ENCODE data around the gene NSD2. TPM values are rescaled to one million over a fixed set of nuclear protein-coding genes. Genes with fewer than 3 reads are reported as not detected.

The NSD2 gene
- polyA plus RNA-seq, 4 donors, result 8.4 to 46.4 (median 22.5) TPM

DNA sequence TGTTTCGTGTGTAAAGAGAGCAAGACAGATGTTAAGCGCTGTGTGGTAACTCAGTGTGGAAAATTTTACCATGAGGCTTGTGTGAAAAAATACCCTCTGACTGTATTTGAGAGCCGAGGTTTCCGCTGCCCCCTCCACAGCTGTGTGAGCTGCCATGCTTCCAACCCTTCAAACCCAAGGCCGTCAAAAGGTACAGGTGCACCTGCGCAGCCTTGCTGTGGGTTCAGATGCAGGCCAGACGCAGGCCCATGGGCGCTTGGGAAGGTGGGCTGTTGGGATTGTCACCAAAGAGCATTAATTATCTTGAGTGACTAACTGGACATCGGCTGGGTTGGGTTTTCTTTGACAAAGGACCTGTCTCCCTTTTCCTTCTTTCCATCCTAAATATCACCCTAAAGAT lies 82.1 kb downstream of the NSD2 start:
- Histone ChIP-seq H3K4me3 (ENCODE audit: low read depth in 1 of 3, low read length in 3 of 3) (no peak overlapping the region), H3K4me1 (ENCODE audit: control insufficient read depth in 3 of 3, insufficient read depth in 2 of 3, low read depth in 1 of 3, low read length in 2 of 3) (no peaks in the 10 kb centered on the region), H3K27me3 (ENCODE audit: control insufficient read depth in 3 of 3, insufficient read depth in 3 of 3, low read length in 3 of 3) (no peaks in the 10 kb centered on the region), H3K36me3 (ENCODE audit: control insufficient read depth in 3 of 3, insufficient read depth in 2 of 3, low read depth in 1 of 3, low read length in 3 of 3) (peaks cover 4 to 79% (median 15%) of the 10 kb centered on the region in 3 donors), H3K27ac (ENCODE audit: low read depth in 1 of 3, low read length in 2 of 3) (no peak overlapping the region), H3K9me3 (ENCODE audit: control insufficient read depth in 2 of 2, insufficient read depth in 1 of 2, low read depth in 1 of 2, low read length in 1 of 2) (no peaks in the 10 kb centered on the region)
- DNase-seq (no peak), FAIRE-seq (no peak)
- WGBS, 3 donors, result 94 to 96% (median 95%) methylated on average over 9 of the region's 9 CpGs

- Histone ChIP-seq H3K4me1 (ENCODE audit: control insufficient read depth in 3 of 3, insufficient read depth in 2 of 3, low read depth in 1 of 3, low read length in 2 of 3) (no peaks in the 10 kb centered on the region), H3K27ac (ENCODE audit: low read depth in 1 of 3, low read length in 2 of 3) (no peak overlapping the region), H3K4me3 (ENCODE audit: low read depth in 1 of 3, low read length in 3 of 3) (no peak overlapping the region), H3K27me3 (ENCODE audit: control insufficient read depth in 3 of 3, insufficient read depth in 3 of 3, low read length in 3 of 3) (no peaks in the 10 kb centered on the region), H3K36me3 (ENCODE audit: control insufficient read depth in 3 of 3, insufficient read depth in 2 of 3, low read depth in 1 of 3, low read length in 3 of 3) (peaks cover 4 to 85% (median 19%) of the 10 kb centered on the region in 3 donors), H3K9me3 (ENCODE audit: control insufficient read depth in 2 of 2, insufficient read depth in 1 of 2, low read depth in 1 of 2, low read length in 1 of 2) (no peaks in the 10 kb centered on the region)
- no peak for DNase-seq
- WGBS, 3 donors, result 94 to 95% (median 95%) methylated on average over 12 of the region's 12 CpGs
- FAIRE-seq, result no peak
Observed at GRCh38 chr4:1956631-1957030, 85.4 kb downstream of the NSD2 start.

- 90 to 93% (median 92%) methylated on average over 15 of the region's 15 CpGs for WGBS, 3 donors
- H3K4me1 ChIP-seq (ENCODE audit: control insufficient read depth in 3 of 3, insufficient read depth in 2 of 3, low read depth in 1 of 3, low read length in 2 of 3), result no peaks in the 10 kb centered on the region
- DNase-seq (no peak), FAIRE-seq (no peak)
- H3K27me3 ChIP-seq (ENCODE audit: control insufficient read depth in 3 of 3, insufficient read depth in 3 of 3, low read length in 3 of 3), result no peaks in the 10 kb centered on the region
- no peak overlapping the region for H3K27ac ChIP-seq (ENCODE audit: low read depth in 1 of 3, low read length in 2 of 3)
- H3K9me3 ChIP-seq (ENCODE audit: control insufficient read depth in 2 of 2, insufficient read depth in 1 of 2, low read depth in 1 of 2, low read length in 1 of 2), result no peaks in the 10 kb centered on the region
- no peak overlapping the region for H3K4me3 ChIP-seq (ENCODE audit: low read depth in 1 of 3, low read length in 3 of 3)
- H3K36me3 ChIP-seq (ENCODE audit: control insufficient read depth in 3 of 3, insufficient read depth in 2 of 3, low read depth in 1 of 3, low read length in 3 of 3), result peaks cover 9 to 77% (median 16%) of the 10 kb centered on the region in 3 donors
Observed at GRCh38 chr4:1958276-1959103, 87.3 kb downstream of the NSD2 start.

GRCh38 chr4:1959104-1959384 lies 87.9 kb downstream of the NSD2 start:
- DNase-seq (no peak), FAIRE-seq (no peak)
- no peak overlapping the region for H3K27ac ChIP-seq (ENCODE audit: low read depth in 1 of 3, low read length in 2 of 3)
- no peaks in the 10 kb centered on the region for H3K4me1 ChIP-seq (ENCODE audit: control insufficient read depth in 3 of 3, insufficient read depth in 2 of 3, low read depth in 1 of 3, low read length in 2 of 3)
- 93 to 98% (median 97%) methylated on average over 5 of the region's 5 CpGs for WGBS, 3 donors
- no peaks in the 10 kb centered on the region for H3K27me3 ChIP-seq (ENCODE audit: control insufficient read depth in 3 of 3, insufficient read depth in 3 of 3, low read length in 3 of 3)
- H3K9me3 ChIP-seq (ENCODE audit: control insufficient read depth in 2 of 2, insufficient read depth in 1 of 2, low read depth in 1 of 2, low read length in 1 of 2), result no peaks in the 10 kb centered on the region
- no peak overlapping the region for H3K4me3 ChIP-seq (ENCODE audit: low read depth in 1 of 3, low read length in 3 of 3)
- peaks cover 9 to 80% (median 16%) of the 10 kb centered on the region in 3 donors for H3K36me3 ChIP-seq (ENCODE audit: control insufficient read depth in 3 of 3, insufficient read depth in 2 of 3, low read depth in 1 of 3, low read length in 3 of 3)

DNA sequence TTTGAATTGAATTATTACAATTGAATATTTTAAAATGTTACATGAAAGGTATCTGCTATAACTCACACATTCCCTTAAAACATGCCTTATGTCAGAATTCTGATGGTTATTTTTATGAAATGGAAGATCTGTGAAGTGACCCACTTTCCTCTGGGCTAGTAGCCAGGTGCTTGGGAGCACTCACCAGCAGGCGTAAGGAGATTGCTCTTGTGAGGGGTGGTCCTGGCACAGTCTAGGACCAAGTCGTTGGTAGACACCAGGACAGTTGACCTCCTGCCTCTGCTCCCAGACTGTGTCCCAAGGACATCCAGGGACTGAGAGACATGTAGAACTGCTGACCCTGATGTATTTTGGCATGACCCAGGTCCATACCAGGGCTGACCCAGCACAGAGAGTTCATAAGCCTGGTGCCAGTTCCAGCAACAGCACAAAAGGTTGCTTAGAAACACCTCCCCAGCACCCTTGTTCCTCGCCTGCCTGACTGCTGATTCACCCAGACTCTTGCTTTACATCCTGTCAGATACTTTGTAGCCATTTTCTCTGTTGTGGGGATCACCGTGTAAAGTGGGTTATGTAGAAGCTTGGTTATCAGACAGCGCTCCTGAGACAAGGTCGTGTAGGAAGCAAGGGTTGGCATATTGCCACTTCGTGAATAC lies 89.1 kb downstream of the NSD2 start:
- H3K36me3 ChIP-seq (ENCODE audit: control insufficient read depth in 3 of 3, insufficient read depth in 2 of 3, low read depth in 1 of 3, low read length in 3 of 3), result peaks cover 9 to 74% (median 14%) of the 10 kb centered on the region in 3 donors
- DNase-seq (no peak), FAIRE-seq (no peak)
- no peaks in the 10 kb centered on the region for H3K27me3 ChIP-seq (ENCODE audit: control insufficient read depth in 3 of 3, insufficient read depth in 3 of 3, low read length in 3 of 3)
- no peak overlapping the region for H3K4me3 ChIP-seq (ENCODE audit: low read depth in 1 of 3, low read length in 3 of 3)
- no peaks in the 10 kb centered on the region for H3K4me1 ChIP-seq (ENCODE audit: control insufficient read depth in 3 of 3, insufficient read depth in 2 of 3, low read depth in 1 of 3, low read length in 2 of 3)
- H3K27ac ChIP-seq (ENCODE audit: low read depth in 1 of 3, low read length in 2 of 3), result no peak overlapping the region
- H3K9me3 ChIP-seq (ENCODE audit: control insufficient read depth in 2 of 2, insufficient read depth in 1 of 2, low read depth in 1 of 2, low read length in 1 of 2), result no peaks in the 10 kb centered on the region
- 77 to 85% (median 82%) methylated on average over 7 of the region's 7 CpGs for WGBS, 3 donors

DNA sequence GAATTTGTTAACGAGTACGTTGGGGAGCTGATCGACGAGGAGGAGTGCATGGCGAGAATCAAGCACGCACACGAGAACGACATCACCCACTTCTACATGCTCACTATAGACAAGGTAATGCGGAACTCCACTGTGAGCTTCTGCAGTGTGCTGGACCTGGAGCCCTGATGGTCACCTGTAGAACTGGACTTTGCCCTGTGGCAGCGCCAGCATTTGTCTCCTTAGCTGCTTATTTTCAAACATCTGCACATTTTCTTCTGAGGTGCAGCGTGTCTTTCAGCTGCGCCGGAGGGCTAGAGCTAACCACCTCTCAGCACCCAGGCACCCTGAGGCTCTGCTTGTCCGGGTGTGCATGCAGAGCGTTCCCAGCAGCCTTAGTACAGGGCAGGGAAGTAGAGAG lies 89.8 kb downstream of the NSD2 start:
- FAIRE-seq (no peak), DNase-seq (no peak)
- Histone ChIP-seq H3K27me3 (ENCODE audit: control insufficient read depth in 3 of 3, insufficient read depth in 3 of 3, low read length in 3 of 3) (no peaks in the 10 kb centered on the region), H3K9me3 (ENCODE audit: control insufficient read depth in 2 of 2, insufficient read depth in 1 of 2, low read depth in 1 of 2, low read length in 1 of 2) (no peaks in the 10 kb centered on the region), H3K4me3 (ENCODE audit: low read depth in 1 of 3, low read length in 3 of 3) (no peak overlapping the region), H3K27ac (ENCODE audit: low read depth in 1 of 3, low read length in 2 of 3) (no peak overlapping the region), H3K36me3 (ENCODE audit: control insufficient read depth in 3 of 3, insufficient read depth in 2 of 3, low read depth in 1 of 3, low read length in 3 of 3) (peaks cover 5 to 67% (median 11%) of the 10 kb centered on the region in 3 donors), H3K4me1 (ENCODE audit: control insufficient read depth in 3 of 3, insufficient read depth in 2 of 3, low read depth in 1 of 3, low read length in 2 of 3) (no peaks in the 10 kb centered on the region)
- 92 to 95% (median 94%) methylated on average over 15 of the region's 15 CpGs for WGBS, 3 donors

GRCh38 chr4:1961563-1961962 lies 90.4 kb downstream of the NSD2 start:
- Histone ChIP-seq H3K36me3 (ENCODE audit: control insufficient read depth in 3 of 3, insufficient read depth in 2 of 3, low read depth in 1 of 3, low read length in 3 of 3) (peaks cover 5 to 64% (median 11%) of the 10 kb centered on the region in 3 donors), H3K4me3 (ENCODE audit: low read depth in 1 of 3, low read length in 3 of 3) (no peak overlapping the region), H3K27ac (ENCODE audit: low read depth in 1 of 3, low read length in 2 of 3) (no peak overlapping the region), H3K9me3 (ENCODE audit: control insufficient read depth in 2 of 2, insufficient read depth in 1 of 2, low read depth in 1 of 2, low read length in 1 of 2) (no peaks in the 10 kb centered on the region), H3K27me3 (ENCODE audit: control insufficient read depth in 3 of 3, insufficient read depth in 3 of 3, low read length in 3 of 3) (no peaks in the 10 kb centered on the region), H3K4me1 (ENCODE audit: control insufficient read depth in 3 of 3, insufficient read depth in 2 of 3, low read depth in 1 of 3, low read length in 2 of 3) (no peaks in the 10 kb centered on the region)
- no peak for FAIRE-seq
- DNase-seq, result no peak
- WGBS, 3 donors, result 79 to 86% (median 84%) methylated on average over 4 of the region's 4 CpGs

DNA sequence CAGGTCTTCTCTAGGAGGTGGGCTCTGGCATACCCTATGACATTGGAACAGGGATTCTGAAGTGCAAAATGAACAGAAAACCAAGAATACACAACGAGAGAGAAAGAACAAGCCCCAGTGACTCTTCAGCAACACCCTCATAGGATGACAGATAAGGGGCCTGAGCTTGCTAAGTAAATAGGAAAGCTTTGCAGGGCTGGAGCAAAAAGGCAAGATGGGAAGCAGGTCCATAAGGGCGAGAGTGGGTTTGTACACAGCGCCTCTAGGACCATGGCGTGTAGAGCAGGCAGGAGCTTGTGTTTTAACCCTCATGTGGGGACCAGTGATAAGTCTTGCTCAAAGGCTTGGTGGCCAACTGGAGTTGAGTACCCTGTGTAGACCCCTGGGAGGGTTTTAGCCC lies 91.8 kb downstream of the NSD2 start:
- DNase-seq, result no peak
- Histone ChIP-seq H3K4me1 (ENCODE audit: control insufficient read depth in 3 of 3, insufficient read depth in 2 of 3, low read depth in 1 of 3, low read length in 2 of 3) (no peaks in the 10 kb centered on the region), H3K27me3 (ENCODE audit: control insufficient read depth in 3 of 3, insufficient read depth in 3 of 3, low read length in 3 of 3) (no peaks in the 10 kb centered on the region), H3K4me3 (ENCODE audit: low read depth in 1 of 3, low read length in 3 of 3) (no peak overlapping the region), H3K9me3 (ENCODE audit: control insufficient read depth in 2 of 2, insufficient read depth in 1 of 2, low read depth in 1 of 2, low read length in 1 of 2) (no peaks in the 10 kb centered on the region), H3K36me3 (ENCODE audit: control insufficient read depth in 3 of 3, insufficient read depth in 2 of 3, low read depth in 1 of 3, low read length in 3 of 3) (peaks cover 5 to 55% (median 8%) of the 10 kb centered on the region in 3 donors), H3K27ac (ENCODE audit: low read depth in 1 of 3, low read length in 2 of 3) (no peak overlapping the region)
- FAIRE-seq, result no peak
- 91 to 94% (median 92%) methylated on average over 4 of the region's 4 CpGs for WGBS, 3 donors
